HG02938 (cell line): ENCODE results near the gene LTBP4.
"Not testable (repeated sequence)": the region's sequence is repeated elsewhere in the genome, so short reads cannot be mapped to it uniquely, and the experiment has no call there.

Experiments
- ATAC-seq: cut with Tn5 transposase; IDR thresholded peaks from one replicate; pipeline ENCODE4 v1.9.1; 2021; ENCODE audit warnings: mild to moderate bottlenecking, moderate library complexity; ENCODE audit not compliant: unreplicated experiment

Gene LTBP4

GRCh38 chr19:40611096-40611495 lies 9.9 kb downstream of the LTBP4 start:
- ATAC-seq, result no peak

GRCh38 chr19:40611900-40612698 lies 10.9 kb downstream of the LTBP4 start:
- no peak for ATAC-seq

GRCh38 chr19:40612831-40613689 lies 11.9 kb downstream of the LTBP4 start:
- no peak for ATAC-seq

- peak; percentile 51 for ATAC-seq
Measured at GRCh38 chr19:40613690-40614621, 12.8 kb downstream of the LTBP4 start.

- ATAC-seq, result no peak
Measured at GRCh38 chr19:40614622-40615411, 13.6 kb downstream of the LTBP4 start.

GRCh38 chr19:40616178-40616577 lies 15.0 kb downstream of the LTBP4 start:
- no peak for ATAC-seq

- no peak for ATAC-seq
Measured at GRCh38 chr19:40616941-40617340, 15.8 kb downstream of the LTBP4 start.

GRCh38 chr19:40617961-40618360 lies 16.8 kb downstream of the LTBP4 start:
- no peak for ATAC-seq

- no peak for ATAC-seq
Measured at GRCh38 chr19:40619333-40620160, 18.4 kb downstream of the LTBP4 start.

GRCh38 chr19:40620161-40620485 lies 19.0 kb downstream of the LTBP4 start:
- ATAC-seq, result no peak

- ATAC-seq, result no peak
Measured at GRCh38 chr19:40621283-40621682, 20.1 kb downstream of the LTBP4 start.

- no peak for ATAC-seq
Measured at GRCh38 chr19:40621966-40622772, 21.0 kb downstream of the LTBP4 start.

GRCh38 chr19:40622773-40623075 lies 21.6 kb downstream of the LTBP4 start:
- ATAC-seq, result no peak

GRCh38 chr19:40623403-40624251 lies 22.5 kb downstream of the LTBP4 start:
- no peak for ATAC-seq

GRCh38 chr19:40624369-40625153 lies 23.4 kb downstream of the LTBP4 start:
- not testable (repeated sequence) for ATAC-seq

GRCh38 chr19:40625406-40626120 lies 24.4 kb downstream of the LTBP4 start:
- no peak for ATAC-seq
